Measurements from ENCODE around the gene SPATS2.

- no peak for TF ChIP-seq ZNF626 (tag by site-specific recombination; IDR thresholded peaks at IDR 0.05)
- TF ChIP-seq TCF7L2 (IDR thresholded peaks at IDR 0.05; ENCODE audit: borderline replicate concordance, low read depth, low read length) = no peak
- TF ChIP-seq, protein P1, sequence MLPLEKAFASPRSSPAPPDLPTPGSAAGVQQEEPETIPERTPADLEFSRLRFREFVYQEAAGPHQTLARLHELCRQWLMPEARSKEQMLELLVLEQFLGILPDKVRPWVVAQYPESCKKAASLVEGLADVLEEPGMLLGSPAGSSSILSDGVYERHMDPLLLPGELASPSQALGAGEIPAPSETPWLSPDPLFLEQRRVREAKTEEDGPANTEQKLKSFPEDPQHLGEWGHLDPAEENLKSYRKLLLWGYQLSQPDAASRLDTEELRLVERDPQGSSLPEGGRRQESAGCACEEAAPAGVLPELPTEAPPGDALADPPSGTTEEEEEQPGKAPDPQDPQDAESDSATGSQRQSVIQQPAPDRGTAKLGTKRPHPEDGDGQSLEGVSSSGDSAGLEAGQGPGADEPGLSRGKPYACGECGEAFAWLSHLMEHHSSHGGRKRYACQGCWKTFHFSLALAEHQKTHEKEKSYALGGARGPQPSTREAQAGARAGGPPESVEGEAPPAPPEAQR (tag by site-specific recombination; IDR thresholded peaks at IDR 0.05) = no peak
- no peak for TF ChIP-seq ZNF280C (tag by site-specific recombination; IDR thresholded peaks at IDR 0.05)
- no peak for TF ChIP-seq KLF17 (tag by site-specific recombination; IDR thresholded peaks at IDR 0.05)
- no peak for TF ChIP-seq CTCF (tag by site-specific recombination; IDR thresholded peaks at IDR 0.05)
- no peak for TF ChIP-seq ZBTB11 (tag by site-specific recombination; conservative IDR thresholded peaks at IDR 0.05; ENCODE audit: low read depth)
- TF ChIP-seq HOXD13 (CRISPR knock-in tag; IDR thresholded peaks at IDR 0.05; ENCODE audit: borderline replicate concordance) = no peak
- TF ChIP-seq ZNF274 (IDR thresholded peaks at IDR 0.05; ENCODE audit: low read length) = no peak
- TF ChIP-seq ZNF274 (tag by site-specific recombination; IDR thresholded peaks at IDR 0.05; ENCODE audit: borderline replicate concordance) = no peak
- TF ChIP-seq ZNF747 (tag by site-specific recombination; IDR thresholded peaks at IDR 0.05) = no peak
- no peak for TF ChIP-seq ZNF114 (tag by site-specific recombination; IDR thresholded peaks at IDR 0.05)
- TF ChIP-seq GLI4 (tag by site-specific recombination; IDR thresholded peaks at IDR 0.05) = no peak
- no peak for TF ChIP-seq ZNF785 (tag by site-specific recombination; IDR thresholded peaks at IDR 0.05)
- no peak for TF ChIP-seq ZNF239 (tag by site-specific recombination; IDR thresholded peaks at IDR 0.05)
Observed at GRCh38 chr12:49536526-49537071, 169.3 kb downstream of the SPATS2 start.
